ENCODE measurements around the gene RUNX2.

RUNX2 gene

GRCh38 chr6:45619211-45619760 is 291.2 kb downstream of the RUNX2 start:
- no peak for DNase-seq (ENCODE audit: low spot score)

GRCh38 chr6:45619994-45620471 is 291.9 kb downstream of the RUNX2 start:
- no peak for DNase-seq (ENCODE audit: low spot score)

- DNase-seq (ENCODE audit: low spot score): no peak
Measured at GRCh38 chr6:45624228-45624627, 296.1 kb downstream of the RUNX2 start.

GRCh38 chr6:45625191-45625664 is 297.1 kb downstream of the RUNX2 start:
- DNase-seq (ENCODE audit: low spot score): no peak

- DNase-seq (ENCODE audit: low spot score): no peak
Measured at GRCh38 chr6:45626087-45626891, 298.2 kb downstream of the RUNX2 start.

GRCh38 chr6:45630314-45630713 is 302.2 kb downstream of the RUNX2 start:
- DNase-seq (ENCODE audit: low spot score): no peak

- DNase-seq (ENCODE audit: low spot score): no peak
Measured at GRCh38 chr6:45630801-45631200, 302.7 kb downstream of the RUNX2 start.

- no peak for DNase-seq (ENCODE audit: low spot score)
Measured at GRCh38 chr6:45631396-45631795, 303.3 kb downstream of the RUNX2 start.

GRCh38 chr6:45633272-45633908 is 305.3 kb downstream of the RUNX2 start:
- no peak for DNase-seq (ENCODE audit: low spot score)

GRCh38 chr6:45634231-45634630 is 306.1 kb downstream of the RUNX2 start:
- DNase-seq (ENCODE audit: low spot score): no peak

GRCh38 chr6:45635284-45635867 is 307.2 kb downstream of the RUNX2 start:
- no peak for DNase-seq (ENCODE audit: low spot score)

- no peak for DNase-seq (ENCODE audit: low spot score)
Measured at GRCh38 chr6:45637056-45637455, 308.9 kb downstream of the RUNX2 start.

- DNase-seq (ENCODE audit: low spot score): no peak
Measured at GRCh38 chr6:45637611-45638257, 309.6 kb downstream of the RUNX2 start.

GRCh38 chr6:45640081-45640491 is 312.0 kb downstream of the RUNX2 start:
- DNase-seq (ENCODE audit: low spot score): no peak

- no peak for DNase-seq (ENCODE audit: low spot score)
Measured at GRCh38 chr6:45640811-45641210, 312.7 kb downstream of the RUNX2 start.

GRCh38 chr6:45642331-45643125 is 314.4 kb downstream of the RUNX2 start:
- no peak for DNase-seq (ENCODE audit: low spot score)

- DNase-seq (ENCODE audit: low spot score): no peak
Measured at GRCh38 chr6:45643126-45643525, 315.0 kb downstream of the RUNX2 start.

GRCh38 chr6:45644720-45645119 is 316.6 kb downstream of the RUNX2 start:
- no peak for DNase-seq (ENCODE audit: low spot score)

GRCh38 chr6:45645302-45645701 is 317.2 kb downstream of the RUNX2 start:
- no peak for DNase-seq (ENCODE audit: low spot score)

GRCh38 chr6:45647341-45648261 is 319.5 kb downstream of the RUNX2 start:
- no peak for DNase-seq (ENCODE audit: low spot score)
